Stimulated activated CD8-positive, alpha-beta memory T cell treated with anti-CD3 and anti-CD28 coated beads, Interleukin-7, amount 100 ng/mL, for 24 hours (primary cell): Measurements from ENCODE around the gene PRDM7.
"Not testable (repeated sequence)": the region's sequence is repeated elsewhere in the genome, so short reads cannot be mapped to it uniquely, and the experiment has no call there.

Source experiments
- DNase-seq: peaks from one replicate; pipeline ENCODE4 v3.0.0-alpha.2; 2020; ENCODE audit warnings: low read depth

PRDM7 gene

DNA sequence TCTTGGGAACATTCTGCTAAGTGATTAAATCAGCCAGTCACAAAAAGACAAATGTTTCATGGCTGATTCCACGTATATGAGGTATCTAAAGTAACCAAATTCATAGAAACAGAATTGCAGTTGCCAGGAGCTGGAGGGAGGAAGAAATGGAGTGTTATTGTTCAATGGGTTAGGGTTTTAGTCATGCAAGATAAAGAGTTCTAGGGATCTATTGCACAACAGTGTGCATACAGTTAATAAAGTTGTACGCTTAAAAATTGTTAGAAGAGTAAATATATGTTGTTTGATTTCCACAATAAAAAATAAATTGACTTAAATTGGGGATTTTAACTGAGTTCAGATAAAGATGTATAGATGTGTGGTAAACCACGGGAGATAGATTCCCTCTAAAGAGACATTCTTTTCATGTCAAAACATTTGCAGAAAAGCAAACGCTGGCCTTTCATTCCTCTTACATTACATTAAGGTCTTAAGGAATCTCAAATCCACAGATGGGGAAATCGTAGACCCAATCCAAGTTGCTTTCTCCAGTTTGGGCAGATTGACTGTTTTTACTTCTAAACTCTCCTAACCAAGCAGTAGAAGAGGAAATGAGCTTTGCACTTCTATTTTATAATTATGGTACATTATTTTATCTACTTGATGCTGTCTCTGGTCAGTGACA, 4.6 kb downstream of the PRDM7 start:
- no peak for DNase-seq

DNA sequence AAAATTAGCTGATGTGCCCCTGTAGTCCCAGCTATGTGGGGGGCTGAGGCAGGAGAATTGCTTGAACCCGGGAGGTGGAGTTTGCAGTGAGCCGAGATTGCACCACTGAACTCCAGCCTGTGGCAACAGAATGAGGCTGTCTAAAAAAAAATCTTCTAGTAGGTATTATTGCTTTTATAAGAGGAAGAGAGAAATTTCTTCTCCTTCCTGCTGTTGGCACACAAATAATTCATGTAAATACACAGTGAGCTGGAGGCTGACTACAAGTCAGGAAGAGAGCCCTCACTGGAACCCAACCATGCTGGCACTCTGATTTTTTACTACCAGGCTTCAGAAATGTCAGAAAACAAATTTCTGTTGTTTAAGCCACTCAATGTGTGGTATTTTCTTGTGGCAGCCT, 6.7 kb downstream of the PRDM7 start:
- no peak for DNase-seq

DNA sequence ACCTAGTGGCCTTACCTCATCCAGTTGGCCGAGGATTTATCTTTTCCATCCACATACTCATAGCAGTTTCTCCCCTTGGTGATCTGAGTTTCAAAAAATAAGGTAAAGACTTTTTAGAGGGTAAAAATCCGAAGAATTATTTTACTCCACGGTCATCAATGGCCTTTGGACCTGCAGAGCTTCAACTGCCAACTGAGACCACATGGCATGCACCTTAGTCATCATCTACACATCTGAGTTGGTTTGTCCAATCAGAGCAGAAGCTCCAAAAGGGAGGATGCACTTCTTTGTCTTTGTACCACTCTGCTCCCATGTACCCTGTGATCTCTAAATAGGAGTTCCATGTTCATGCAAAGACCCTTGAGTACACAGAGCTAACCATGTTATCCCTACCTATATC, 15.7 kb downstream of the PRDM7 start:
- no peak for DNase-seq

DNA sequence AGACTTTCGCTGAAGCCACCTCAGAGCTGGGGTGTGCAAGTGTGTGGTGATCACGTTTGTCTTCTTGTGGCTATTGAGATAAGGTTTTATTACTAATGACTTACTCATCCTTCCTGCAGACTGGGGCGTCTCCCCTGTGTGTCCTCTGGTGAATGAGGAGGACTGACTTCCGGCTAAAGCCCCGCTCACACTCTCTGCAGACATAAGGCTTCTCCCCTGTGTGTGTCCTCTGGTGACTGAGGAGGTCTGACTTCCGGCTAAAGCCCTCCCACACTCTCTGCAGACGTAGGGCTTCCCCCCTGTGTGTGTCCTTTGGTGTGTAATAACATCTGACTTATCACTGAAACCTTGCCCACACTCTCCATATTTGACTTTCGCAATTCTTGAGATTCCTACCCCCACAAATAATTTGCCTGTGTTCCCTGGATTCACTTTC, 19.4 kb downstream of the PRDM7 start:
- no peak for DNase-seq

DNA sequence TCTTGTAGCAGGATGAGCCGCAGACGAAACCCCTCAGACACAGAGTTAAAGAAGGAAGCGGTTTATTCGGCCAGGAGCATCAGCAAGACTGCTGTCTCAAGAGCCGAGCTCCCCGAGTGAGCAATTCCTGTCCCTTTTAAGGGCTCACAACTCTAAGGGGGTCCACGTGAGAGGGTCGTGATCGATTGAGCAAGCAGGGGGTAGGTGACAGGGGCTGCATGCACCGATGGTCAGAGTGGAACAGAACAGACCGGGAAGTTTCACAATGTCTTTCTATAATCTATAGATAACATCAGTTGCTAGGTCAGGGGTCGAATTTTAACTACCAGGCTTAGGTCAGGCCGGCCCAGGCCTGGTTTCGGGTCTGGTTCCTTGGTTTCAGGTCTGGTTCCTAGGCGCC, 20.6 kb downstream of the PRDM7 start:
- DNase-seq = not testable (repeated sequence)

DNA sequence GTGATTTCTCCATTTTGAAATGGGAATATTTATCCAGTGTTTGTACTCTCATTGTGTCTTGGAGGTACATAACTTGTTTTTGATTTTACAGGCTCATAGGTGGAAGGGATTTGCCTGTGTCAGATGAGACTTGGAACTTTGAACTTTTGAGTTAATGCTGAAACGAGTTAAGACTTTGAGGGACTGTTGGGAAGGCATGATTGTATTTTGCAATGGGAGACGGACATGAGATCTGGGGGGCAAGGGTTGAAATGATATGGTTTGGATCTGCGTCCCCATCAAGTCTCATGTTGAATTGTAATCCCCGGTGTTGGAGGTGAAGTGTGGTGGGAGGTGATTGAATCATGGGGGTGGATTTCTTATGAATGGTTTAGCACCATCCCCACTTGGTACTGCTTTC, 21.8 kb downstream of the PRDM7 start:
- DNase-seq = no peak

DNA sequence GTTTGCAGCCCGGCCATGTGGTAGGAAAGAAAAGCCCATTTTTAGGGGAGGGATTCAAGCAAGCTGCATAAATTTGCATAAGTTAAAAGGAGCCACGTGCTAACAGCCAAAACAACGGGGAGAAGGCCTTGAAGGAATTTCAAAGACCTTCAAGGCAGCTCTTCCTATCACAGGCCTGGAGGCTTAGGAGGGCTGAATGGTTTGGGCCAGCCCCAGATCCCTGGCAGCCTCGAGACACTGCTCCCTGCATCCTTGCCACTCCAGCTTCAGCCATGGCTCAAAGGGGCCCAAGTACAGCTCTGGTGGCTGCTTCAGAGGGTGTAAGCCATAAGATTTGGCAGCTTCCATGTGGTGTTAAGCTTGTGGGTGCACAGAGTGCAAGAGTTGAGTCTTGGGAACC, 22.6 kb downstream of the PRDM7 start:
- no peak for DNase-seq

DNA sequence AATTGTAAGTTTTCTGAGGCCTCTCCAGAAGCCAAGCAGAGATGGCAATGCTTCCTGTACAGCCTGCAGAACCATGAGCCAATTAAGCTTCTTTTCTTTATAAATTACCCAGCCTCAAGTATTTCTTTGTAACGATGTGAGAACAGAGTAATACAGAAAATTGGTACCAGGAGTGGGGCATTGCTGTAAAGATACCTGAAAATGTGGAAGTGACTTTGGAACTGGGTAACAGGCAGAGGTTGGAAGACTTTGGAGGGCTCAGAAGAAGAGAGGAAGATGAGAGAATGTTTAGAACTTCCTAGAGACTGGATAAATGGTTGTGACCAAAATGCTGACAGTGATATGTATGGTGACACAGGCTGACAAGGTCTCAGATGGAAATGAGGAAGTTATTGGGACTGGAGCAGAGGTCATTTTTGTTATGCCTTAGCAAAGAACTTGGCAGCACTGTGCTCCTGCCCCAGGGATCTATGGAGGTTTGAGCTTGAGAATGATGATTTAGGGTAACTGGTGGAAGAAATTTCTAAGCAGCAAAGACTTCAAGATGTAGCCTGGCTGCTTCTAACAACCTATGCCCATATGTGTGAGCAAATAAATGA, 23.1 kb downstream of the PRDM7 start:
- DNase-seq = no peak

DNA sequence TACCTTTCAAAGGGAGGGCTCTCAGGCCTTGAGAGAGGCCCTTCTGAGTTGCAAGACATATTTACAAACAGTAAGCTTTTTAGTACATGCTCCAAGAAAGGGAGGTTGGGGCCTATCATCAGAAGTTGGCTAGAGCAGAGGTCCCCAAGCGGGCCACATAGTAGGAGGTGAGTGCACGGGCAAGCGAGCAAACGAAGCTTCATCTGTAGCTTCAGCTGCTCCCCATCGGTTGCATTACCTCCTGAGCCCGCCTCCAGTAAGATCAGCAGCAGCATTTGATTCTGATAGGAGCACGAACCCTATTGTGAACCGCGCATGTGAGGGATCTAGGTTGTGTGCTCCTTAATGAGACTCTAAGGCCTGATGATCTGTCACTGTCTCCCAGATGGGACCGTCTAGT, 26.2 kb downstream of the PRDM7 start:
- no peak for DNase-seq

DNA sequence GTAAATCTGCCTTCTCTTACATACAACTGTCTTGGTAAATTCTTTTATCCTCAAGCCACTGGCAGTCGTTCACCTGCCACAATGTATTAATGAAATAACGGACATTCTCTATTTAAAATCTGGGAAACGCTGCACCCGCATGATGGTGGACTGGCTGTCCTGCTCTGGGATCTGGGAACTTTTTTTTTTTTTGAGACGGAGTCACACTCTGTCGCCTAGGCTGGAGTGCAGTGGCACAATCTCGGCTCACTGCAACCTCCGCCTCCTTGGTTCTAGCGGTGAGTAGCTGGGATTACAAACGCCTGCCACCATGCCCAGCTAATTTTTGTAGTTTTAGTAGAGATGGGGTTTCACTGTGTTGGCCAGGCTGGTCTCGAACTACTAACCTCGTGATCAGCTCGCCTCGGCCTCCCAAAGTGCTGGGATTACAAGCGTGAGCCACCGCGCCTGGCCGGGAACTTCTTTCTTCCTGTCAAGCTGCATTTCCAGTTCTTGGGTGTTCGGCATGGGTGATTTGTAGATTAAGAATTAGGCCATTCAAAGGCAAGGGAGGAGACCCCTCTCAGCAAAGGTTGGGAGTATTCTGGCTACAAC, 28.3 kb downstream of the PRDM7 start:
- no peak for DNase-seq

DNA sequence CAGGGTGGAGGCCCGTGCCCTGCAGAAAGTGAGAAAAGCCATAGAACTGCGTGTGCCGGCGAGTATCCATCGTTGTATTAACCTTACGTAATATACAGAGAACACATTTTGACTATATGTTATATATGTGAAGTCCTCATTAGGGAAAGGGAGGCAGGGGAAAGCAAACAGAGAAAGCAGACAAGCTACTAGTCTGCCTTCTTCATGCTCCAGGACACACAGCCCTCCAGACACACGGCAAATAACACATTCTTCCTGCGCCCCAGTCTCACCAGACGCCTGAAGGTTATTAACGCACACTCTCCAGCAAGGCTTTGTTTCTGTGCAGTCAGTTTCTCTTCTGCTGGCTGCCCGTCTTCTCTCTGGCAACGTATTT, 28.8 kb downstream of the PRDM7 start:
- DNase-seq = no peak

DNA sequence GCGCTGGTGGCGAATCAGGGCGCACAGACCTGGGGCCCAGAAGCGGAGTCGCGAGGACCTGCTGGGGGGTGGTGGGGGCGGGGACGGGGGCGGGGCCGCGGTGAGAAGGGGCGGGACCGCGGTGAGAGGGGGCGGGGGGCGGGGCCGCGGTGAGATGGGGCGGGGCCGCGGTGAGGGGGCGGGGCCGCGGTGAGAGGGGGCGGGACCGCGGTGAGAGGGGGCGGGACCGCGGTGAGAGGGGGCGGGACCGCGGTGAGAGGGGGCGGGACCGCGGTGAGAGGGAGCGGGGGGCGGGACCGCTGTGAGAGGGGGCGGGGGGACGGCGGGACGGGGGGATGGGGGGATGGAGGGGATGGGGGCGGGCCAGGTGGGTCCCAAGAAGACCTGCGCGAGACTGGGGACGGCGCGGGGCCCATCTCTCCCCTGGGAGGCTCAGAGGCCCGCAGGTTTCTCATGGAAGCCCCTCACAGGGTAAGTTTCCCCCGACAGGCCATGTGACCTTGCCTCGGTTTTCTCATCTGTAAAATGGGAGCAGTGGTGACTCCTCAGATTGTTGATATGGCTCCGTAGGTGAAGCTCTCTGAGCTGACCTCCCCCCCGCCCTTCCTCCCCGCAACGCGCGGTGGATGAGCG, 29.3 kb downstream of the PRDM7 start:
- DNase-seq = no peak

DNA sequence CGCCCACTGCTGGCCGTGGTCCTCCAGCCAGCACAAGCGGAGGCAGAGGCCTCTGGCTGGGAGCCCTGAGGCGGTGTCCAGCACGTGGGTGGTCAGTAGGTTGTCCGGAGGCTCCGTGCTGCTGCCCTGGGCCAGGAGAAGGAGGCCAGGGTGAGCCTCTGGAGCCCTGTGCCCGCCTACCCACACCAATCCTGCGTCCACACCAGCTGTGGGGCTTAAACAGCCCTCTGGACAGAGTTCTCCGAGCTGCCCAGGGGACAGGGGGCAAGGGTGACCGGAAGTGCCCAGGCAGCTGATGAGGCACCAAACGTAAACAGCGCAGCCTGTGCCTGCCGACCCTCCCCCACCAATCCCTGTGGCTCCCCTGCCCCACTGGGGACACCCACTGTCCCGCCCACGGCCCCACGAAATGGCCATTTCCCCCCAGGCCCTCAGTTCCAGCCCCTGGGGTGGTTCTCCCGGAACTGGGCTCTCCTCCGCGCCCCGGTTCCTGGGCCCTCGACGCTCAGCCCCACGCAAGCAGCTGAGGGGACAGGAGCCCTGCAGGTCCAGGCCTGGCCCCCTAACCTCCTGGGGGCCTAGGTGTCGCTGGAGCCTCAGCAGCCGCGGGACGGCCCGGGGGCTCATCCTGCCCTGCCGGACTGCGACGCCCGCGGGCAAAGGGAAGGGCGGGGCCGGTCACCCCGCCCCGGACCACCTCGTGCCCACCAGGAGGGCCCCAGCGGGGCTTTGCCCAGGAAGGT, 30.0 kb downstream of the PRDM7 start:
- DNase-seq = no peak

DNA sequence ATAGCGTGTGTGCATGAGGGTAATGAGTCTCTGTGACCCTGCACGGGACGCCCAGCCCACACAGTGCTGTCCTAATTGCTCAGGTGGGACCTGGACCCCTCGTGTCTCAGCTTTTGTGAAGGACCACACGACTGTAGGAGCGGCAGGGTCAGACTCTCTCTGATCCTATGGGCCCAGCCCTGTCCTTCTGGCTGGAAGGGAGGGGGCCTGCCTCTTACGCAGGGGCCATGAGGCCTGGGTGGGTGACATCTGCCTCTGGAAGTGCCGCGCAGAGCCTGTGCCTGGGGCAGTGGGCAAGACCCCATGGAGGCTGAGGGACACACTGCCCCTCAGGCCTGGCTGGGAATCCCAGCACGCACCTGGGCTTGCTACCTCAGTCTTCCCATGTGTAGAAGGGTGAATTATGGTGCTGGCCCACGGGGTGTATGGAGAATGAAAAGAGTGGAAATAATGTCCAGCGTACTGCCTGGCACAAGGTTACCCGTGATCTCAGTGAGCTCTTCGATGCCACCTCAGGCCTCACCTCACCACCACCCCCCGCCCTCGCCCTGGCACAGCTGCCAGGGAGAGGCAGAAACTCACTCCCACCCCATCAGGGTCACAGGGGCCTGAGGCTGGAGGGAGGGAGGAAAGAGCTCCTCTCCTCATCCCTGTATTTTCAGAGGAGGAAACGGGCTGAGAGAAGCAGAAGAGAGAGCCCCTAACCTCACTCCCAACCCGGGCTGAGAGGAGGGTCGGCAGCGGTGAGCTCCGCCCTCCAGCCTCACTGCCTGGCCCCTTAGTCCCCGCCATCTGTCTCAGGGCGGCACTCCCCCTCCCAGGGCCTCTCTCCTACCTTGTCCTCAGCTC, 30.8 kb downstream of the PRDM7 start:
- DNase-seq = no peak

DNA sequence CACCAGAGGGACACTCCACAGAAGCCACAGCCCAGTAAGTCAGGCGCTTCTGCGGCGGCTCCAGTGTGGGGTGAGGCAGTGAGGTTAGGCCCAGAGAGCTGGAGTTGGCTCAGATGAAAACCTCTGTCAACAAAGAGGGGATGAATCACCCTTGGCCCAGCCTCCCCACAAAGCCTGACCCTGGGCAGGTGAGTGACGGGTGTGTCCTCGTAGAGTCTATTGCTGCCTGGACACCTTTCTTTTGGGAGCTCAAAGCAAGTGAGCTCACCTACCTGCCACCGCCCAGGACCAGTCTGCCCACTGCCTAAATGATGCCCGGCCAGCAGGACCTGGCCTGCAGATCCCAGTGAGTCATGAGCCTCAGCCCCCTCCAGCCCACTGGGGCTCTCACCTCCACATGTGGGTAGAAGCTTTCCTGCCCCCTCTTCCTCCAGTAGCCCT, 33.0 kb downstream of the PRDM7 start:
- DNase-seq = no peak

DNA sequence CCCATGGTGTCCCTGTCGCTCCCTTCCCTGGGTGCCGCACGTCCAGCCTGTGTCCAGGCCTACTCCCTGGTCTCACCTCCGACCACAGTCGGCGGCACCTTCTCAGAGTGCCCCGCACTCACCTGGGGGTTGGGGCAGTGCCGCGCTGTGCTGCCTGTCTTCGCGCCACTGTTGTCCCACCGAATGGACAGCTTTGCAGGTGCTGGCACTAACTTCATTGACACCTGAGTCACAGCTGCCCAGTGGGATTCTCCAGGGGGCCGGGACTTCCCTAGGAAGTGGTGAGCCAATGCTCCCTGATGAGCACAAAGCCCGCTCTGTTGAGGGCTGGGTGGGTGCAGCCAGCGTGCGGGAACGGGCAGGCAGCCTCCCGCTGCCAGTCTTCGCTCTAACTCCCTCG, 33.6 kb downstream of the PRDM7 start:
- no peak for DNase-seq

DNA sequence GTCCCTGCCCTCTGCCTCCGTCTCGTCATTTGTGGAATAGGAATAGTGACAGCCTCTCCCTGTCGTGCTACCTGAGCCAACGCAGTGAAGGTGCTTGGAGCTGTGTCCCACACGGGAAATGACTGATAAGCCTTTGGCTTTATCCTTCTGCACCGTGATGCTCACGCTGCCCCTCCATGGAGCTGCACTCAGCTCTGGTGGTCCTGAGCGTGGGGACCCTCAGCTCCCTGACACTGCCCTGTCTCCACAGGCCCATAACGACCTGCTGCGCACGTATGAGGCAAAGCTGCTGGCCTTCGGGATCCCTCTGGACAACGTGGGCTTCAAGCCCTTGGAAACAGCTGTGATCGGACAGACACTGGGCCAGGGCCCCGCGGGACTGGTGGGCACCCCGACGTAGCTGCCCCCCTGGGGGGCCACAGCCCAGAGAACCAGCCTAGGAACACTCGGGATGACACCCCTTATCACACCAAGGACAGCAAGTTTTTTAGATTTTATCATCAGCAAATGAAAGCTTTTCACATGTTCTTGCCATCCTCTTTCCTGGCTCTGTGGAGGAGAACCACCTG, 34.1 kb downstream of the PRDM7 start:
- no peak for DNase-seq

DNA sequence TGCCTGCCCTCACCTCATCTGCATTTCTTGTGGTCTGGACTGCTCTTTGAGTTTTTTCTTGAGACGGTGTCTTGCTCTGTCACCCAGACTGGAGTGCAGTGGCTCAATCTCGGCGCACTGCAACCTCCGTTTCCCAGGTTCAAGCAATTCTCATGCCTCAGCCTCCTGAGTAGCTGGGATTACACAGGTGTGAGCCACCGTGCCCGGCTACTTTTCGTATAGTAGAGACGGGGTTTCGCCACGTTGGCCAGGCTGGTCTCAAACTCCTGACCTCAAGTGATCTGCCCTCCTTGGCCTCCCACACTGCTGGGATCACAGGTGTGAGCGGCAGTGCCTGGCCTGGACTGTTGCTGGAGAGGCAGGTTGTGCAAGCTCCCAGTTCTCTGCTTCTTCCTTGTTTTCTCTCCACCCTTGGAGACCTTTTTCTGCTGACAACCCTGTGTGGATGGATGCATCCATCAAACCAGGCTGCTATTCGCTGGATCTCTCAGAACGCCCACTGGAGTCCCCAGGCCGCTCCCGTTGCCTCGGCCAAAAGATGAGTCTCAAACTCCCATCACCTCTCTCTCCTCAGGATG, 35.1 kb downstream of the PRDM7 start:
- DNase-seq = no peak

DNA sequence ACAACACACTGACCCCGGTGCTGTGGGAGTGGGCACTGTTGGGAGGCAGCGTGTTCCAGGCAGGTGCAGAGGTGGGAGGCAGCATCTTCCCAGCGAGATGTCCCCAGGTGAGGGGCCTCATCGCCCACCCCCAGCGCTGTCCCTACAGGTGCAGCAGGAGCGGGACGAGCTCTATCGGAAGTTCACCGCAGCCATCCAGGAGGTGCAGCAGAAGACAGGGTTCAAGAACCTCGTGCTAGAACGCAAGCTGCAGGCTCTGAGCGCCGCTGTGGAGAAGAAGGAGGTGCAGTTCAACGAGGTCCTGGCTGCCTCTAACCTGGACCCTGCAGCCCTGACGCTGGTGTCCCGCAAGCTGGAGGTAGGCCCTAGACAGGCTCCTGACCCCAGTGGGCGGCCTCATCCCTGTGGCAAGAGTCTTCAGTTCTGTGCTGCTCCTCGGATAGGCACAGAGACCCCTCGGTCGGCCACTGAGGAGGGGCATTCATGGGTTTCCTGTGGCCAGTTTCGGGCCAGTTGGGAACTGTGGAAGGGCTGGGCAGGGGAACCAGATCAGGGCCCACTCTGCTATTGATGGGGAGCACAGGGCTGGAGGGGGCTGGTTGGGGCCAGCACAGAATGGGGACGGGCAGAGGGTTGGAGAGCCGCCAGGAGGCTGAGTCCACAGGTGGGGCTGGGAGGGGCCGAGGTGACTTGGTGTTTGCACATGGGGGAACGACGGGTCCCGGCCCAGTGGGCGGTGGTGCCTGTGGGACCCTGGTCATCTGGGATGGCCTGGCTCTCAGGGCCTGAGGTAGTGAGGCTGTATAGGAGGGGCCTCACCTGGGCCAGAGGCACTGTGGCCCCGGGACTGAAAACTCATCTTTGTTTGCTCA, 36.7 kb downstream of the PRDM7 start:
- no peak for DNase-seq

DNA sequence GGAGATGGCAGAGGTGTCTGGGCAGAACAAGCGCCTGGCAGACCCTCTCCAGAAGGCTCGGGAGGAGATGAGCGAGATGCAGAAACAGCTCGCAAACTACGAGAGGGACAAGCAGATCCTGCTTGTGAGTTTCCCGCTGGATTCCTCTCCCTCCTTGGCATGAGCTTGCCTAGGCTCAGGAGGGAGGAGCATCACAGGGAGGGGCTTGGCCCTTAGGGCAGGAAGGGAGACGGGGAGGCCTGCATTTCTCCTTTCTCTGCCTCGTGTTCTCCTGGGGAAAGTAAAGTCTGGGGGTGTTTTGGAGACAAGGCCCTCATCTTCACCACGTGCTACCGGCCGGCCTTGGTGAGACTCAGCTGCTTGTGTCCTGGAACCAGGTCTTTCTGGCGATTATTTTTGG, 39.9 kb downstream of the PRDM7 start:
- no peak for DNase-seq
